ENCODE data around the gene XYLB.

GRCh38 chr3:38375072-38375471 is 28.5 kb downstream of the XYLB start:
- no peak for TF ChIP-seq CTCF (conservative IDR thresholded peaks at IDR 0.05; ENCODE audit: low read depth, low read length)
- TF ChIP-seq EZH2phosphoT487 (IDR thresholded peaks at IDR 0.05; ENCODE audit: borderline replicate concordance, low read length) = no peak
- TF ChIP-seq EZH2 (IDR thresholded peaks at IDR 0.05; ENCODE audit: low read length, unreplicated experiment) = no peak

All from PC-3 (cell line).